GM19452 (cell line): Measurements from ENCODE around the gene SLC35D3.
"Not testable (repeated sequence)": the region's sequence is repeated elsewhere in the genome, so short reads cannot be mapped to it uniquely, and the experiment has no call there.

Source experiments
- ATAC-seq: cut with Tn5 transposase; IDR thresholded peaks from one replicate; pipeline ENCODE4 v1.9.1; 2021; ENCODE audit not compliant: unreplicated experiment

Gene SLC35D3

GRCh38 chr6:136922685-136923006 lies 545 bp downstream of the SLC35D3 start:
- ATAC-seq: no peak

GRCh38 chr6:136923116-136923953 lies 1.2 kb downstream of the SLC35D3 start:
- ATAC-seq: no peak

- ATAC-seq: no peak
Measured at GRCh38 chr6:136923954-136924673, 2.0 kb downstream of the SLC35D3 start.

- ATAC-seq: no peak
Measured at GRCh38 chr6:136926383-136926782, 4.3 kb downstream of the SLC35D3 start.

GRCh38 chr6:136927292-136927691 lies 5.2 kb downstream of the SLC35D3 start:
- peak; percentile 62 for ATAC-seq

- ATAC-seq: no peak
Measured at GRCh38 chr6:136930528-136930927, 8.4 kb downstream of the SLC35D3 start.

GRCh38 chr6:136932599-136932998 lies 10.5 kb downstream of the SLC35D3 start:
- ATAC-seq: no peak

GRCh38 chr6:136945072-136945471 lies 23.0 kb downstream of the SLC35D3 start:
- no peak for ATAC-seq

- no peak for ATAC-seq
Measured at GRCh38 chr6:136945711-136946121, 23.6 kb downstream of the SLC35D3 start.

- no peak for ATAC-seq
Measured at GRCh38 chr6:136947037-136947436, 24.9 kb downstream of the SLC35D3 start.

- ATAC-seq: not testable (repeated sequence)
Measured at GRCh38 chr6:136949957-136950356, 27.9 kb downstream of the SLC35D3 start.

GRCh38 chr6:136950436-136951126 lies 28.5 kb downstream of the SLC35D3 start:
- ATAC-seq: no peak

GRCh38 chr6:136952714-136953260 lies 30.7 kb downstream of the SLC35D3 start:
- ATAC-seq: no peak

GRCh38 chr6:136955123-136955522 lies 33.0 kb downstream of the SLC35D3 start:
- ATAC-seq: no peak

- no peak for ATAC-seq
Measured at GRCh38 chr6:136956590-136957544, 34.8 kb downstream of the SLC35D3 start.

- no peak for ATAC-seq
Measured at GRCh38 chr6:136958168-136958567, 36.1 kb downstream of the SLC35D3 start.

GRCh38 chr6:136959471-136959891 lies 37.4 kb downstream of the SLC35D3 start:
- no peak for ATAC-seq

- ATAC-seq: not testable (repeated sequence)
Measured at GRCh38 chr6:136959935-136960334, 37.8 kb downstream of the SLC35D3 start.

GRCh38 chr6:136960781-136961180 lies 38.7 kb downstream of the SLC35D3 start:
- no peak for ATAC-seq

GRCh38 chr6:136961848-136962247 lies 39.7 kb downstream of the SLC35D3 start:
- no peak for ATAC-seq
